PC-9 (cell line): Measurements from ENCODE around the gene PRCC. TPM values are rescaled to one million over a fixed set of nuclear protein-coding genes. Genes with fewer than 3 reads are reported as not detected.

Experiments used
- BruUV-seq: library from RNA; stranded (reverse); fragments of 400-500 nt; replicated peaks from 2 replicates; lab custom pipeline; 2021; lab: Mats Ljungman, UMichigan
- CTCF ChIA-PET: fragments of 300-600 bp; sonication (Branson Sonifier 250); formaldehyde crosslinking; loops from one replicate; lab custom pipeline; 2022; ENCODE audit warnings: antibody characterized with exemption; lab: Charles Lee
- POLR2A ChIA-PET: fragments of 300-600 bp; sonication (Branson Sonifier 250); formaldehyde crosslinking; loops from one replicate; lab custom pipeline; 2022; ENCODE audit warnings: antibody characterized with exemption; ENCODE audit not compliant: unreplicated experiment; lab: Charles Lee
- DNase-seq, 2 experiments: peaks; one replicate each; pipeline versions ENCODE4 v3.0.0 to v3.0.0-alpha.2; 2015 to 2022; ENCODE audit warnings: mixed read lengths in 1 of 2
- H2AFZ ChIP-seq: fragments of 200-600 bp; sonication (generic); 2 replicates; pipeline ENCODE4 v1.8.1; 2017; ENCODE audit warnings: antibody characterized with exemption
- H3F3A ChIP-seq: fragments of 200-600 bp; sonication (generic); 2 replicates; pipeline ENCODE4 v1.8.1; 2017; ENCODE audit warnings: antibody characterized with exemption, mild to moderate bottlenecking, low read depth; ENCODE audit not compliant: insufficient read depth
- H3K27ac ChIP-seq: fragments of 200-600 bp; sonication (generic); 2 replicates; pipeline ENCODE4 v1.6.1; 2016; ENCODE audit warnings: mixed run types
- H3K27me3 ChIP-seq: fragments of 200-600 bp; sonication (generic); 2 replicates; pipeline ENCODE4 v1.6.1; 2016; ENCODE audit warnings: low read depth, mixed run types; ENCODE audit not compliant: insufficient read depth
- H3K36me3 ChIP-seq: fragments of 200-600 bp; sonication (generic); 2 replicates; pipeline ENCODE4 v1.6.1; 2016; ENCODE audit warnings: low read depth, mixed run types
- H3K4me1 ChIP-seq: fragments of 200-600 bp; sonication (generic); replicated peaks from 2 replicates; pipeline ENCODE4 v1.6.1; 2016; ENCODE audit warnings: mixed run types; ENCODE audit not compliant: insufficient read depth
- H3K4me2 ChIP-seq: fragments of 200-600 bp; sonication (generic); 2 replicates; pipeline ENCODE4 v1.6.1; 2017; ENCODE audit warnings: mixed run types
- H3K4me3 ChIP-seq: fragments of 200-600 bp; sonication (generic); 2 replicates; pipeline ENCODE4 v1.6.1; 2016; ENCODE audit warnings: mixed run types
- H3K79me2 ChIP-seq: fragments of 200-600 bp; sonication (generic); 2 replicates; pipeline ENCODE4 v1.6.1; 2017; ENCODE audit warnings: low read depth, mixed run types
- H3K9me2 ChIP-seq: fragments of 200-600 bp; sonication (generic); 2 replicates; pipeline ENCODE4 v1.8.1; 2017; ENCODE audit warnings: mild to moderate bottlenecking; ENCODE audit not compliant: insufficient read depth
- H3K9me3 ChIP-seq: fragments of 200-600 bp; sonication (generic); 2 replicates; pipeline ENCODE4 v1.8.1; 2016; ENCODE audit warnings: low read depth; ENCODE audit not compliant: insufficient read depth
- H4K20me1 ChIP-seq: fragments of 200-600 bp; sonication (generic); 2 replicates; pipeline ENCODE4 v1.8.1; 2017; ENCODE audit not compliant: insufficient read depth
- CTCF ChIP-seq: fragments of 200-600 bp; sonication (generic); conservative IDR thresholded peaks from 2 replicates; pipeline ENCODE4 v1.6.1; 2017; ENCODE audit warnings: mixed run types, antibody characterized with exemption, mild to moderate bottlenecking, moderate library complexity
- EZH2 ChIP-seq: fragments of 200-600 bp; sonication (generic); IDR thresholded peaks from 2 replicates; pipeline ENCODE4 v1.8.0; 2017; ENCODE audit warnings: antibody characterized with exemption, low read depth
- intact Hi-C: fragments of 100-400 bp; cut with micrococcal nuclease; formaldehyde crosslinking; loops from one replicate; pipeline ENCODE4 v1.10.0; 2022; ENCODE audit not compliant: unreplicated experiment
- total RNA-seq: library from RNA; stranded (reverse); gene quantifications from 2 replicates; pipeline ENCODE4 v1.2.3, GENCODE V29; 2021

PRCC gene
- total RNA-seq, 1 experiment from 2014 or later, result 56.6 TPM

- H2AFZ ChIP-seq, result no peak overlapping the region
- no peak for TF ChIP-seq EZH2
- no peak for TF ChIP-seq CTCF
- ChIA-PET CTCF (no interaction called here), POLR2A (no interaction called here)
- H3K4me2 ChIP-seq, result no peak overlapping the region
- H3F3A ChIP-seq, result no peaks in the 10 kb centered on the region
- no peaks in the 10 kb centered on the region for H3K36me3 ChIP-seq
- H3K27me3 ChIP-seq, result peaks cover 23% of the 10 kb centered on the region; the same call in 1 of the 2 replicates
- H3K9me2 ChIP-seq, result no peaks in the 10 kb centered on the region
- H3K27ac ChIP-seq, result no peak overlapping the region
- H3K9me3 ChIP-seq, result no peaks in the 10 kb centered on the region
- H3K4me3 ChIP-seq, result no peak overlapping the region
- DNase-seq, result no peak
- H3K79me2 ChIP-seq, result no peaks in the 10 kb centered on the region
- no peaks in the 10 kb centered on the region for H3K4me1 ChIP-seq
- BruUV-seq, result no TSS peak
- intact Hi-C loops, result no loop called here
- H4K20me1 ChIP-seq, result no peaks in the 10 kb centered on the region
Observed at GRCh38 chr1:156840186-156840897, 73.0 kb downstream of the PRCC start.

- H3K4me1 ChIP-seq, result no peaks in the 10 kb centered on the region
- no peak for TF ChIP-seq CTCF
- TF ChIP-seq EZH2, result no peak
- H3K79me2 ChIP-seq, result no peaks in the 10 kb centered on the region
- no TSS peak for BruUV-seq
- H3K4me3 ChIP-seq, result no peak overlapping the region
- ChIA-PET CTCF (no interaction called here), POLR2A (no interaction called here)
- H3K9me3 ChIP-seq, result no peaks in the 10 kb centered on the region
- no peaks in the 10 kb centered on the region for H3K36me3 ChIP-seq
- no peak overlapping the region for H3K4me2 ChIP-seq
- intact Hi-C loops, result no loop called here
- H4K20me1 ChIP-seq, result no peaks in the 10 kb centered on the region
- no peak overlapping the region for H3K27ac ChIP-seq
- no peak overlapping the region for H2AFZ ChIP-seq
- H3F3A ChIP-seq, result no peaks in the 10 kb centered on the region
- H3K9me2 ChIP-seq, result no peaks in the 10 kb centered on the region
- peaks cover 18% of the 10 kb centered on the region; the same call in 1 of the 2 replicates for H3K27me3 ChIP-seq
- no peak for DNase-seq
Observed at GRCh38 chr1:156840898-156841279, 73.6 kb downstream of the PRCC start.

- no peak for DNase-seq
- TF ChIP-seq CTCF, result no peak
- ChIA-PET POLR2A (no interaction called here), CTCF (no interaction called here)
- Histone ChIP-seq H3K4me3 (no peak overlapping the region), H3K79me2 (no peaks in the 10 kb centered on the region), H2AFZ (no peak overlapping the region), H3K9me2 (no peaks in the 10 kb centered on the region), H3K36me3 (no peaks in the 10 kb centered on the region), H3K9me3 (no peaks in the 10 kb centered on the region), H3K4me1 (no peaks in the 10 kb centered on the region), H3K4me2 (no peak overlapping the region), H3K27me3 (peaks cover 13% of the 10 kb centered on the region; the same call in 1 of the 2 replicates), H3F3A (no peaks in the 10 kb centered on the region), H4K20me1 (no peaks in the 10 kb centered on the region), H3K27ac (no peak overlapping the region)
- intact Hi-C loops, result no loop called here
- no TSS peak for BruUV-seq
Observed at GRCh38 chr1:156841295-156841855, 74.0 kb downstream of the PRCC start.
